GM18951 (cell line): Measurements from ENCODE around the gene NOP14.

Experiments used
- POLR2A ChIP-seq: IDR thresholded peaks from 4 replicates; pipeline ENCODE4 v1.6.1; 2011; ENCODE audit warnings: mild to moderate bottlenecking; ENCODE audit not compliant: insufficient read length, insufficient read depth; ENCODE audit errors: extremely low read depth
- in situ Hi-C: fragments of 300-500 bp; cut with MboI; formaldehyde crosslinking; loops from one replicate; pipeline ENCODE4 v1.12.0; 2022; ENCODE audit warnings: low sequenced_read_pairs, mixed read lengths, inconsistent platforms; ENCODE audit not compliant: unreplicated experiment

NOP14 gene

DNA sequence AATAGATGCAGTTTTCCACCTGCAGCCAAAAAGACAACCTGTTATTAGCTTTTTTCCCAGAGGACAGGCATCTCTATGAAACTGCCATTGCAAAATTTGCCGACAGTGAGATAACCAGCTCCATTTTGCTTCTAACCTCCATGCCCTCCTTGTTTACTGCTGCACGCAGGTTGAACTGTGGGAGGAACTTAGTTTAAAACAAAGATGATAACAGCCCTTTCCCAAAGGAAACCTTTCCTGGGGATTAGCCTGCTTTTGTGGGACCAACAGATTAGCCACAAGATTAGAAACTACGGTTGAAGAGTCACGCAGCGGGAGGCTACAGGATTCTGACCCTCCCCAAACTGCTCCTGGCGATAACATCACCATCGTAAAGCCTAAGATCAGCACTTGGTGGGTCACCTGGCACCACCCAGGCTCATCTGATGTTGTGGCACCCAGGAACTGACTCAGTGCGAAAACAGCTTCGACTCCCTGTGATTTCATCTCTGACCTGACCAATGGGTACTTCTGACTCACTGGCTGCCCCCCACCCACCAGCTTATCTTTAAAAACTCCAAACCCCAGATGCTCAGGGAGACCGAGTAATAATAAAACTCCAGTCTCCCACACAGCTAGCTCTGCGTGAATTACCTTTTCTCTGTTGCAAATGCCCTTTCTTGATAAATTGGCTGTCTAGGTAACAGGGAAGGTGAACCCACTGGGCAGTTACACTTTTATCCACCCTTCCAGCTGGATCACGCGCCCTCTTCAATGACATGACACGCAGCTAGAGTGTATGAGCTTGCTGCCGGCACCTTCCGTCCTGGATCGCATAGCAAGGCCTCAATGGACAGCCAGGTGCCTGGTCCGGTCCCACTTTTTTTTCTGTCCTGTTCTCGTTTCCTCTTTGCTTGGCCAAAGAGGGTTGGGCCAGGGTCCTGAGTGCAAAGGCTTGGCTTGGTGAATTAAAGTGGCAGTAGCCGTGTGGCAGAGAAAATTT is 27.2 kb downstream of the NOP14 start:
- in situ Hi-C loops: loop anchor here (10.0 kb wide), 1 partner anchor 171 kb away; no protein-coding TSS in a partner anchor
- TF ChIP-seq POLR2A: peak; percentile 49

DNA sequence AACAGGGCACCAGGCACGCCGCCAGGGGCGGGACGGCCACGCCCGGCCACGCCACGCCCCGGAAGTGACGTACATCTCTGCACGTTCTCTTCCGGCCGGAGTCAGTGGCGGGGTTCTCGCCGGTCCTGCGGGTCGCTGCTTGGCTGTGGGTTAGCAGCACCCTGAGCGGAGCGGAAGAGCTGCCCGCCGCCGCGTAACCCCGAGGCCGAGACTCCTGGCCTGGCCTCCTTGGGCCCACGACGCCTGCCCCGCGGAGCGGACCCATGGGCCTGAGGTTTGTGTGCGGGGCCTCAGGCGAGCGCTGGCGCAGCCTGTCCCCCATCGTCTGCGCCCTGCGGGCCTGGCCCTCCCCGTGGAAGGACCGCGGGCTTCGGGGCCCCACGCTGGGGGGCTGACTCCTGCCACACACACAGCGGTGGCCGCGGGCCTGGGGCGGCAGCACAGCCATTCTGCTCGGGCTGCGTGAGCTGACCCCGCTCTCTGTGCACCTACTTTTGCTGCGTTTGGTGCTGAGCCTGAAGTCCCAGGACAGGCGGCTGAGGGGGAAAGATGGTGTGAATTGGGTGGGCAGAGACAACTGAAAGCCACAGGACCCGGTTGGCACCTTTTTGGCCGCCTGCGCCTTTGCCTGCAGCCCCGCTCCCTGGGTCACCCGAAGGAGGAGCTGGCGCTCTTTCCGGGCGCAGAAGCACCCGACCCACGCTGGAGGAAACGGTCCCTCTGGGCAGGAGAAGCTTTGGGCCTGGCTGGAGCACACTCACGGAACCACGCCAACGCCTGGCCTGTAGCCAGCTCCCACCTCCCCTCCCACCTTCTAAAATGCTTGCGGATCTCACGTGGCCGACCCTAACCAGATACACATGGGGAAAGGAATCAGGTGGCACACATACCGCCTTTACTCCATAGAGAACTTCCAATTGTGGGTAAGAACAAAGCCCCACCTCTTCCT is 28.1 kb downstream of the NOP14 start:
- peak; percentile 95 for TF ChIP-seq POLR2A
- in situ Hi-C loops: loop anchor here (10.0 kb wide), 1 partner anchor 170 kb away; no protein-coding TSS in a partner anchor

DNA sequence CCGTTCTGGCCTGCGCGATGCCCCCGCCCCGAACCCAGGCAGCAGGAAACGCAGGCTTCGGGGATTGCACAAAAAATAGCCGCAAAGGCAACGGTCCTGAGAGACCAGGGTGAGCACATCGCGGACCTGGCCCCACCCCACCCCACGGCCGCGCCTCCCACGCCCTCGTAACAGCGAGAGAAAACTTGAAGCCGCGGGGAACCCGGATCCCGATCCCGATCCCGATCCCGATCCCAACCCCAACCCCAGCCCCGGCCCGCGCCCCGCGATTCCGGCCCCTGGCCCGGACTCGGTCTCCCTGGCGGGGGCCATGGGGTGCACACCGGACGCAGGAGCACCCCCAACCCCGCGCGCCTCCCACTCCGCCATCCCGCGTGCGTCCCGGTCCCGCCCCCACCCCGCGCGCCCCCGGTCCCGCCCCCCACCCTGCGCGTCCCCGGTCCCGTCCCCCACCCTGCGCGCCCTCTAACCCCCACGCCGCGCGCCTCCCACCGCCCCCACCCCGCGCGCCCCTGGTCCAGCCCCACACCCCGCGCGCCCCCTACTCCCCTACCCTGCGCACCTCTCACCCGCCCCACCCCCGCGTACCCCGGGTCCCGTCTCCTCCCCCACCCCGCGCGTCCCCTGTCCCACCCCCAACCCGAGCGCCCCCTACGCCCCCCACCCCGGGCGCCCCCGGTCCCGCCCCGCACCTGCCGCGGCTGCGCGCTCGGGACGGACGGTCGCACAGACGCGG is 29.0 kb downstream of the NOP14 start:
- TF ChIP-seq POLR2A: peak; percentile 34
- in situ Hi-C loops: loop anchor here (10.0 kb wide), 1 partner anchor 169 kb away; no protein-coding TSS in a partner anchor

DNA sequence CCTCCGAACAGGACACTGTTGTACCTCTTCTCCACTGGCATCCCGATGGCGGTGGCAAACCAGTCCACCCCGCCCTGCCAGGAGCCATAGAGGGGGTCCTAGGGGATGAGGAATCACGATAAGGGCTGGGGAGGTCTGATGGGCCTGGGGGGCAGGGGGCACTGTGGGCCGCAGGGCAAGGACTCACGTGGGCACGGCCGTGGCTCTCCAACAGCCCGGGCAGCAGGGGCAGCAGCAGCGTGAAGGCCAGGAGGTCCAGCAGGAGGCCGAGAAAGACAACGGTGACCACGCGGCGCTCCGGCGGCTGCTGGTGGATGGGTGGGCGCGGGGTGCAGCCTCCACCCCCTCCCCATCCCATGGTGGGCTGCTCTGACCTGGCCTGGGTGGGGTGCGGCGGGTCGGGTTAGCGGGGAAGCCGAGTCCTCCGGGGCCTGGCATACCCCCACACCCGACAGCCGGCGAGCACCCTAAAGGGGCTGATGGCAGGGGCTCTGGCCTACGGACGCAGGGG is 29.6 kb downstream of the NOP14 start:
- TF ChIP-seq POLR2A: no peak
- in situ Hi-C loops: loop anchor here (10.0 kb wide), 1 partner anchor 169 kb away; no protein-coding TSS in a partner anchor

DNA sequence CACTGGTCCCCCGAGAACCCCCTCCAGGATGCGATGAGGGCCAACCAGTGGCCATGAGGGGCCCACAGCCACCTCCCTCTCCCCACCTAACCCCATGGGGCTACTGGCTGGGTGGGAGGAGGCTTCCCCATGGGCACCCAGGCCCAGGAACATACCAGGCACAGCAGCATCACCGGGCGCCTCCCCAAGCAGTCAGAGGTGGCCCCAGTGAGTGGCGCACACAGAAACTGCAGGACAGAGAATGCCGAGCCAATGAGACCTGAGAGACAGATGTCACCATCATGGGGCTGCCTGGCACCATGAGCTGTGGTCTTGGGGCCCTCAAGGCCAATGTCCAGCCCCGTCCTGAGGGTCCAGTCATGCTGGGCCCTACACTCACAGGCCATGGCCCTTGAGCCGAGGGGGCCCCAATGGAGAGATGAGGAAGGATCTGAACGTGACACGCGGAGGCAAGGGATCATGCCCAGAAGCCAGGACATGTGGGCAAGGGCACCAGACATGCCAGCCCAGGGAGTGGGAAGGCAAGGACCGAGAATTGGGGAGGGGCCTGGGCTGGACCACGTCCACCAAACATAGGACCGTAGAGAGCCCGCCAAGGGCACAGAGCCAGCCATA is 30.1 kb downstream of the NOP14 start:
- TF ChIP-seq POLR2A: no peak
- in situ Hi-C loops: loop anchor here (10.0 kb wide), 1 partner anchor 168 kb away; no protein-coding TSS in a partner anchor

DNA sequence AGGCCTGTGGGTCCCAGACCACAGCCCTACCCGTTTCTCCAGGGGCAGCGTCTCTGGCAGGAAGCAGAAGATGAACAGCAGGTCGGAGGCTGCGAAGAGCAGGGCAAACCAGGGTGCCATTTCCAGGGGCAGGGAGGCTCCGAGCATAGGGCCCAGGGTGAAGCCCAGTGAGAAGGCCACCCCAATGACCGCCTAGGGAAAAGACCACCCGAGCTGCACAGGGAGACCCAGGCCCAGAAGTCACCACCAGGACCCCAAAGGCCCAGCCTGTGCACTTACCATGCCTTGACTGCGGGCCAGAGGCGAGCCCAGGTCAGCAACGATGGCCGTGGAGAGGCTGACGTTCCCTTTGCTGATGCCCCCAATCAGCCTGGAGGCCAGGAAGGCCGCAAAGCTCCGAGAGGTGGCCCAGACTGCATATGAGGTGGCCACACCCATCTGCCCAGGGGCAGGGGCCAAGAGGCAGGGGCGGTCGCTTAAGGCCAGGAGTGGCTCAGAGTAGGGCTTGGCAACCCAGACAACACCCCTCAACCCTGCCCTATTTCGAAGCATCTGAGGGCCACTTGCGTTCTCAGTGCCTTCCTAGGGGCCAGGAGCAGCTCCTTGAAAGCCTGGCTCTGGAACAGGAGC is 30.8 kb downstream of the NOP14 start:
- no peak for TF ChIP-seq POLR2A
- in situ Hi-C loops: loop anchor here (10.0 kb wide), 1 partner anchor 168 kb away; no protein-coding TSS in a partner anchor

DNA sequence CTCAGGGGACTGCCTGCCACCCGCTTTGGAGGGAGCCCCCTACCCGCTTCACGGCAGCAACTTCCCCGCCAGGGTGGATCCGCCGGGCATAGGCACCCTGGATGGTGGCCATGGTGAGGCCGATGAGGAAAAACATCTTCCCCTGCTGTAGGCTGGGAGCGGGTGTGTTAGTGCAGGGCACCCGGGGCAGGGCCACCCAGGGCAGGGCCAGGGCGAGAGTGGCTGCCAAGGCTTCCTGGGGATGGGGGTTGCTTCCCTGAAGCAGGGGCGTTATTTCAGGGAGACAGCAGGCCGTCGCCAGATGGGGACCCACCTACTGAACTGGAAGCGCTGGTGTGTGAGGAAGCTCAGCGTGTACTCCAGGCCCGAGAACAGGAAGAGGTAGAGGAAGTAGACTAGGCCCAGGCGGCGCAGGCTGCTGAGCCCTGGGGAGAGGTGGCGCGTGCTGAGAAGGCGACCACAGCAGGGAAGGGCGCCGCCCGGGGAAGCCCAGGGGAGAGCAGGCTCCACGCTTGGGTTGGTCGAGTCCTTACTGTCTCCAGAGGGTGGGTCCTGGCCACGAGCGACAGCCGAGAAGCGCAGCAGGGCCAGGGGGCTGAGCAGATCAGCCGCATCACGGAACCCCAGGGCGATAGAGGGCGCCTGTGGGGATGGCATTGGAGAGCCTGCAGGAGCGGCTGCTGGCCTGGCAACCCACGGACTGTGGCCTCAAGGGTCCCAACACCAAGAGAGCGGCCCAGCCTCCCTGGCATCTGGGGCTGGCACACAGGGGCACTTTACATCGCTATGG is 31.5 kb downstream of the NOP14 start:
- in situ Hi-C loops: loop anchor here (10.0 kb wide), 1 partner anchor 167 kb away; no protein-coding TSS in a partner anchor

DNA sequence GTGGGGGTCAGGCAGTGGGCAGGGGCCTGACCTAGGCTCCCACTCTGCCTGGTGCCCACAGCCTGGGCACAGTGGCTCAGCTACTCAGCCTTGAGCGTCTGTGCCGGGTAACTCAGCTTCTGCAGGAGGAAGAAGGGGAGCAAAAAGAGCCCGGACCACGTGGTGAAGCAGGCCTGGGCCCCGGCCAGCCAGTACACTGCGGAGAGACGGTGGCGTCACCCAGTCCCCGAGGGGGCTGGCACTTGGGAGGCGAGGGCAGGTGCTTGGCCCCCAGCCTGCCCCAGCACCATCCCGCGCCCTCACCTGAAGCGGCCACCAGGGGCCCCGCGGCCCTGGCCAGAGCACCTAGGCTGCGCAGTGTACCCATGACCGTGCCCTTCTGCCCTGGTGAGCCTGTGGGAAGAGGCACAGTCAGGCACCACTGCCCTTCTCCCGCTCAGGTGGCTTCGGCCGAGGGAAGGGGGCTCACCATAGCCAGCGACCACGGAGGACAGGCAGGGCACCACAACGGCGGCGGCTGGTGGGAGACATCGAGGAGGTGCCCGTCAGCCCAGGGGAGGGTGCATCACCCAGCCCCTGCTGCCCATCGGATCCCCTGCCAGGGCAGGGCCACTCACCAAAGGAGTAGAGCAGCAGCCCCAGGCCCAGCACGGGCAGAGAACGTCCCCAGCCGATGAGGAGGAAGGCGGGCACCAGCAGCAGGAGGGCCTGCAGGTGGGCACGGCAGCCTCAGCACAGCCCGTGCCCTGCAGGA is 32.3 kb downstream of the NOP14 start:
- TF ChIP-seq POLR2A: no peak
- in situ Hi-C loops: loop anchor here (10.0 kb wide), 1 partner anchor 166 kb away; no protein-coding TSS in a partner anchor

More for the DNA sequence above, 31.5 kb downstream of the NOP14 start:
- no peak for TF ChIP-seq POLR2A

DNA sequence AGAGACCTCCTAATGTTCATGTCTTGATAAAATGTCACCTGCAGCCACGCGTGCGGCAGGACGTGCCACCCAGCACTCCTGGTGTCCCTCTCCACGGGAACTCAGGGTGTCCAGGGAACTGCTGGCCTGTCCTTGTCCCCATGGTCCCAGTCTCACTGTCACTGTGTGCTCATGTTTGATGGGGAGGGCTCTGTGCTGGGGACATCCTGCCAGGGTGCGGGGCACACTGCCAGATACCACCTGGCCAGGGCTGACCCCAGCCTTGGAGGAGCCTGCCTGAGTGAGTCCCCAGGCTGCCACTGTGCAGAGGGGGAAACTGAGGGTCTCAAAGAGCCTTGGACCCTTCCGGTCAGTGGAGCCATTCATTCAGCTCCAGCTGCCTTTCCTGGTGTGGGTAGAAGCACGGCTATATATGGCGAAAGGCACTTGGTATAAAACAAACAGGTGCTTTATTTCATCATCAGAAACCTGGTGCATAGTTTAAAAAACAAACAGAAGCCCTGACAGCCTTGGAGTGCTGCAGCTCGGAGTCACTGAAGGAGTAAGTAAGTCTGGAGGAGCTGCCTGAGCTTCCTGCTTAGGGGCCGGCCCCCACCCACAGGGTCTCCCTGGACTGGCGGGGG is 33.0 kb downstream of the NOP14 start:
- TF ChIP-seq POLR2A: no peak
- in situ Hi-C loops: loop anchor here (10.0 kb wide), 1 partner anchor 165 kb away; no protein-coding TSS in a partner anchor

DNA sequence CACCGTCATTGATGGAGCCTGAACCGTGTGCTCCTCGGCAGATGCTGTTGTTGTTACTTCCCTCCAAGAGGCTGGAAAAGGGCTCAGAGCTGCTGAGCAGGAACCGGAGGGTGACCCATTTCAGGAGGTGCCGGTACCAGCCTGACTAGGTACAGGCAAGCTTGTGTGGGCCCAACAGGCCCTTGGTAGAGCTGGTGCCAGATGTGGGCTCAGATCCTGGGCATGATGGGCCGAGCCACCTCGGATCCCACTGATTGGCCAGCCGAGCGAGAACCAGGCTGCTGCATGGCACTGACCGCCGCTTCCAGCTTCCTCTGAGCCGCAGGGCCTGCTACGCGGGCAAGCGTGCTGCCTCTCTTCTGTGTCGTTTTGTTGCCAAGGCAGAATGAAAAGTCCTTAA is 33.7 kb downstream of the NOP14 start:
- TF ChIP-seq POLR2A: no peak
- in situ Hi-C loops: no loop called here
